Dermis blood vessel endothelial cell (primary cell): ENCODE data around the gene PGGHG. TPM values are rescaled to one million over a fixed set of nuclear protein-coding genes. Genes with fewer than 3 reads are reported as not detected.
"Not testable (repeated sequence)": the region's sequence is repeated elsewhere in the genome, so short reads cannot be mapped to it uniquely, and the experiment has no call there.

Experiments
- DNase-seq: peaks from one replicate; pipeline ENCODE4 v3.0.0; 2010
- total RNA-seq: library from RNA; depleted of rRNA; stranded (reverse); fragments of >200 nt; gene quantifications from 2 replicates; pipeline ENCODE4 v1.2.3, GENCODE V29; 2014

Gene PGGHG
- total RNA-seq, 1 donor from 2014 or later = 28.4 TPM

DNA sequence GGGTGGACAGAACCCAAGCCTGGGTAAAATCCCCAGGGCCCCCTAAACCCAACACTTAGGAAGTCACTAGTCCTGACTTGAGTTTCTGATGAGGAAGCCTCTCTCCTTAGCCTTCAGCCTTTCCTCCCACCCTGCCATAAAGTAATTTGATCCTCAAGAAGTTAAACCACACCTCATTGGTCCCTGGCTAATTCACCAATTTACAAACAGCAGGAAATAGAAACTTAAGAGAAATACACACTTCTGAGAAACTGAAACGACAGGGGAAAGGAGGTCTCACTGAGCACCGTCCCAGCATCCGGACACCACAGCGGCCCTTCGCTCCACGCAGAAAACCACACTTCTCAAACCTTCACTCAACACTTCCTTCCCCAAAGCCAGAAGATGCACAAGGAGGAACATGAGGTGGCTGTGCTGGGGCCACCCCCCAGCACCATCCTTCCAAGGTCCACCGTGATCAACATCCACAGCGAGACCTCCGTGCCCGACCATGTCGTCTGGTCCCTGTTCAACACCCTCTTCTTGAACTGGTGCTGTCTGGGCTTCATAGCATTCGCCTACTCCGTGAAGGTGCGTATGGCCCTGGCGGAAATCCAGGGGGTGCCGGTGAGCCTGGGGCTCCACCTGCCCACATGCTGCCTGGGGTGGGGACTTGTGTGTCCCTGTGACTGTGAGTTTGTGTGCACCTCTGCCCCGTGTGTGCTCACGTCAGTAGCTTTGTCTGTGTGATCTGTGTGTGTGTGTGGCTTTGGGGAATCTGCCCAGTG is 25.0 kb downstream of the PGGHG start, which contains the start of gene IFITM1:
Gene IFITM1 (plus strand): TSS at position 254 of the 767 bp plus-strand sequence. CDS start 131 bp downstream, at position 385.
- DNase-seq = peak; percentile 15

DNA sequence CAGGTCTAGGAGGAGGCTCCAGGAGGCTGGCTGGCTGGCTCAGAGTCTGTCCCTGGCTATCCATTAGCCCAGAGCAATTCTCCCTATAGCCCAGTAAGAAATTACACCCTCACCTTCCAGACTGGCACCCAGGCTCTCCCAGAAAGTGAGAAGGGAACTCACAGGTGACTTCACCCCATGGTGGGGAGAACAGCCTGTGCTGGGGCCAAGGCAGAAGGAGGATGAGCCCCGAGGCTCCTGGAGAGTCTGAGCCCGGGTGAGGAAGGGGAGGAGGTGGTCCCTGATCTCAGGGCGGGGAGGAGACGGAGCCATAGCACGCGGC is 25.6 kb downstream of the PGGHG start:
- not testable (repeated sequence) for DNase-seq

DNA sequence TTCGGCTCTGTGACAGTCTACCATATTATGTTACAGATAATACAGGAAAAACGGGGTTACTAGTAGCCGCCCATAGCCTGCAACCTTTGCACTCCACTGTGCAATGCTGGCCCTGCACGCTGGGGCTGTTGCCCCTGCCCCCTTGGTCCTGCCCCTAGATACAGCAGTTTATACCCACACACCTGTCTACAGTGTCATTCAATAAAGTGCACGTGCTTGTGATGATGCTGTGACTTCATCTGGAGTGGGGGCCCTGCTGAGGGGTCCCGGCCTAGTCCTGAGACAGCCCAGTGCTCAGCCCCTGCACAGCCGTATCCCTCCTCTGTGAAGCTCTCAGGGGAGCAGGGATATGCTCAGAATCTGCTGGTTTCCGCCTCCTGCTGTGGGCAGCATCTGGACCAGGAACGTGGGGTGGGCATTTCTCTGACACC is 26.1 kb downstream of the PGGHG start:
- DNase-seq = no peak

GRCh38 chr11:315516-315994 is 26.6 kb downstream of the PGGHG start:
- DNase-seq = no peak

- DNase-seq = no peak
Observed at GRCh38 chr11:316031-316701, 27.2 kb downstream of the PGGHG start.

GRCh38 chr11:316891-317301 is 28.0 kb downstream of the PGGHG start:
- no peak for DNase-seq

DNA sequence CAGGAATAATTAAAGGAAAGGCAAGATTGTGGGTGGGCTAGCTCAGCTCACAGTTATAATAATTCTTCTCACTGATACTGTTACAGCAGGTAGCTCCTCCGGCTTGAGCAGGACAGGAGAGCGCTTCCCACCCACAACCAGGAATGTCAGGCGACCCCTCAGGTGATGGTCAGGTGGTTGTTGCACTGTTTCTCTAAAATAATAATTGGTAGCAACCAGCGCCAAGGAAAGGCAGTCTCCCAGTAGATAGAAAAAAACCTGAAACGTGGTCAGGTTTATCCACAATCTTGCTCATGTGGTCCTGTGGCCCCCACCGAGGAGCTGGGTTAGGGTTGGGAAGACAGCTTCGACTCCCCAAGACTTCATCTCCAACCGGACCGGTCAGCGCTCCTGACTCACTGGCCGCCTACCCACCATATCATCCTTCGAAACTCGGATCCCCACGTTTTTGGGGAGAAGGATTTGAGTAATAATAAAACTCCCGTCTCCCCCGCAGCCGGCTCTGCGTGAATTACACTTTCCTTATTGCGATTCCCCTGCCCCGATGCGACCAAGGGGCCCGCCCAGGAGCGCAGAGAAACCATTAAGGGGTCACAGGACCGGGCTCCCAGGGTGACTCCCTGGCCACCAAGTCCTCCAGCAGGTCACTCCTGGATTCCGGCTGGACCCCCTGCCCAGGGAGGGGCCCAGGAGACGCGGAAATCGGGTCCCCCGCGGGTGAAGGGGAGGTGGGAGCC is 28.9 kb downstream of the PGGHG start:
- DNase-seq = not testable (repeated sequence)

DNA sequence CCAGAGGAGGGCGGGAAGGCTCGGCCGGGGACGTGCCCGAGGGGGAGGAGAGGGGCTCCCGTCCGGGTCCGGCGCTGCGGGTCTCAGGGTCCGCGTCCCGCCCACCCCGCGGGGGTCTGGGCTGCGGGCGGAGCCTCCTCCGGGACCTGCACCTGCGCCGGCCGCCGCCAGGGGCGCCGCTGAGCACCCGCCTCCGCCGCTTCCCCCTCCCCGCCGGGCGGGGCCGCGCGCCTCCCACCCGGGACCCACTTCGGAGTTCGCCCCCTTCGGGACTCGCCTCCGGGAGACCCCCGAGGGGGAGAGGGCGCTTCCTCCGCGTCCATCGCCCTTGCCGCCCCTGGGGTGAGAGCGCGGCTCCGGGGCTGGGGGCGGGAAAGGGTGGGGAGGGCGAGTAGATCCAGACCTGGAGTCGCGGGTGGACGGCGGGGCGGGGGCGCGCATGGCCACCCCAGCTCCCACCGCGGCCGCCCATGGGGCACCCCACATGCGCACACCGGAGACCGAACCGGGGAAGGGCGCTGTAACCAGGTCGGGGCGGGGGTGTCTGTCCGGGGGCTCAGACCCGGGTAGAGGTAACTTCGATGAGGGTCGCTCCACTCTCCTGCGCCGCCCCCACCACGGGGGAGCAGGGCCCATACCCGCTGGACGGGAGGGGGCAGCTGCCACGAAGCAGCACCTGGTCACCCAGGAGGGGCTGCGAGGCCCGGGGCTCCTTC is 29.6 kb downstream of the PGGHG start:
- not testable (repeated sequence) for DNase-seq

- DNase-seq = not testable (repeated sequence)
Observed at GRCh38 chr11:319121-319887, 30.4 kb downstream of the PGGHG start.

GRCh38 chr11:319888-320273 is 31.0 kb downstream of the PGGHG start:
- not testable (repeated sequence) for DNase-seq

DNA sequence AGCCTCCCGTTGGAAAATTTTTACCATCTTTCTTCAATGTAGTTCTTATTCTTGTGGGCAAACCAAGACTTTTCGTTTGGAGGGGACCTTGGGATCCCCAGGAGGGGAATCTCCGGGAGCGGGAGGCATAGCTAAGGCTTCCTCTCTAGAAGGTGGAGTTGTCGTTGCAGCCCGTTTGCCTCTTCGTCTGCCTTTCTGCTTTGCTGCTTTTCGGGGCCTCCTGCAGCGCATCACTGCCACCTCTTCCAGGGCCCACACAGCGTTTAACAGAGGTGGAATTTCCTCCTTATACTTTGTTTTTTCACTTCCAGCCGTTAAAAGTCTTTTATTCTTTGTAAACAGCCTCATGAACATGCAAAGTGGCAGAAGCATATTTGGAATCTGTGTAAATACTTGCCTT is 35.2 kb downstream of the PGGHG start:
- DNase-seq = no peak

DNA sequence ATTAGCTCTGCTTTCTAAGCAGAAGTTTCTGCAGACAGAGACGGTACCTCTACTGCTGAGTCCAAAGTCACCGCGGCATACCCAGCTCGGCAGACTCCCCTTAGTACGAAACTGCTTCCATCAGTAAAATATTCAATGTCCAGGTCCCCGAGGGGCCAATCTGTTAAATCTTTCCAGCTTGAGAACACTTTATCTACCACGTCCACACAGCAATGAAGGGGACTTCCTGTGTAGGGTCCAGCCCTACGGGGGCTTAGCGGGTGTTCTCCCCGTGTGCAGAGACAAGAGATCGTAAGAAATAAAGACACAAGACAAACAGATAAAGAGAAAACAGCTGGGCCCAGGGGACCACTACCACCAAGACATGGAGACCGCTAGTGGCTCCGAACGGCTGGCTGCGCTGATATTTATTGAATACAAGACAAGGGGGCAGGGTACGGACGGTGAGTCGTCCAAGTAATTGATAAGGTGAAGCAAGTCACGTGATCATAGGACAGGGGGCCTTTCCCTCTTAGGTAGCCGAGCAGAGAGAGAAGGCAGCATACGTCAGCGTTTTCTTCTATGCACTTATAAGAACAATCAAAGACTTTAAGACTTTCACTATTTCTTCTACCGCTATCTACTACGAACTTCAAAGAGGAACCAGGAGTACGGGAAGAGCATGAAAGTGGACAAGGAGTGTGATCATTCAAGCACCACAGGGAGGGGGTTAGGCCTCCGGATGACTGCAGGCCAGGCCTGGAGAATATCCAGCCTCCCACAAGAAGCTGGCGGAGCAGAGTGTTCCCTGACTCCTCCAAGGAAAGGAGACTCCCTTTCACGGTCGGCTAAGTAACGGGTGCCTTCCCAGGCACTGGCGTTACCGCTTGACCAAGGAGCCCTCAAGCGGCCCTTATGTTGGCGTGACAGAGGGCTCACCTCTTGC is 35.9 kb downstream of the PGGHG start:
- not testable (repeated sequence) for DNase-seq

GRCh38 chr11:325796-326591 is 37.1 kb downstream of the PGGHG start:
- DNase-seq = no peak

DNA sequence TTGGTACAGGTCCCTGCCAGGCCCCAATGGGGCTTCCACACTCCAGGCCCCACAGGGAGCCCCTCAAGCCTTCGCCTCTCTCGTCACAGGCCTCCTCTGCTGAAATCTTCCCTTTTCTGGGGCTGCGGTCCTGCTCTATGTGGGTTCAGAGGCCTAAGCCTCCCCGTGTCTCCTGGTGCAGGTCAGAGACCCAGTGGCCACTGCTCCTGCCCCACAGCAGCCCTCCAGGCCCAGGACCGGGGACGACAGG is 37.6 kb downstream of the PGGHG start:
- DNase-seq = no peak

GRCh38 chr11:326842-327580 is 38.1 kb downstream of the PGGHG start:
- DNase-seq = peak; percentile 91

GRCh38 chr11:327581-327923 is 38.6 kb downstream of the PGGHG start:
- no peak for DNase-seq

GRCh38 chr11:328012-328411 is 39.1 kb downstream of the PGGHG start:
- DNase-seq = no peak

GRCh38 chr11:328516-329100 is 39.7 kb downstream of the PGGHG start:
- DNase-seq = not testable (repeated sequence)

DNA sequence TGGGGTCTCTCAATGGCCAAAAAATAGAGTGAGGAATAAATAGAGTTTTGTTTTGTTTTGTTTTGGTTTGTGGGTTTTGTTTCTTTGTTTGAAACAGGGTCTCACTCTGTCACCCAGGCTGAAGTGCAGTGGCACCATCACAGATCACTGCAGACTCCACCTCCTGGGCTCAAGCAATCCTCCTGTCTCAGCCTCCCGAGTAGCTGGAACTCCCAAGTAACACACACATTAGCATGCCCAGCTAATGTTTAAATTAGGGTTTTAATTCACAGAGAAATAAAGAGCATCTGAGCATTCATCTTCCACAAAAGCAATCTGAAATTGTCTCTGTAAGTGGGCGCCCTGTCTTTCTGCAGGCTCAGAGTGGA is 40.9 kb downstream of the PGGHG start:
- DNase-seq = no peak
